A673 (cell line): ENCODE results near the gene NPAS1.

Experiments used
- EZH2 ChIP-seq: fragments of 200-600 bp; sonication (generic); IDR thresholded peaks from 2 replicates; pipeline ENCODE4 v1.6.1; 2017; ENCODE audit warnings: borderline replicate concordance, low read depth, mild to moderate bottlenecking, mixed read lengths, antibody characterized with exemption, low read length; ENCODE audit not compliant: poor library complexity, severe bottlenecking
- TF ChIP-seq, protein P1 (sequence below): fragments of 300-800, 200-600 bp; sonication (generic); conservative IDR thresholded peaks from 2 replicates; pipeline ENCODE4 v1.5.1; 2017; ENCODE audit warnings: low read depth, mild to moderate bottlenecking, antibody characterized with exemption, low read length, moderate library complexity, mixed read lengths

- TF ChIP-seq, protein P1, sequence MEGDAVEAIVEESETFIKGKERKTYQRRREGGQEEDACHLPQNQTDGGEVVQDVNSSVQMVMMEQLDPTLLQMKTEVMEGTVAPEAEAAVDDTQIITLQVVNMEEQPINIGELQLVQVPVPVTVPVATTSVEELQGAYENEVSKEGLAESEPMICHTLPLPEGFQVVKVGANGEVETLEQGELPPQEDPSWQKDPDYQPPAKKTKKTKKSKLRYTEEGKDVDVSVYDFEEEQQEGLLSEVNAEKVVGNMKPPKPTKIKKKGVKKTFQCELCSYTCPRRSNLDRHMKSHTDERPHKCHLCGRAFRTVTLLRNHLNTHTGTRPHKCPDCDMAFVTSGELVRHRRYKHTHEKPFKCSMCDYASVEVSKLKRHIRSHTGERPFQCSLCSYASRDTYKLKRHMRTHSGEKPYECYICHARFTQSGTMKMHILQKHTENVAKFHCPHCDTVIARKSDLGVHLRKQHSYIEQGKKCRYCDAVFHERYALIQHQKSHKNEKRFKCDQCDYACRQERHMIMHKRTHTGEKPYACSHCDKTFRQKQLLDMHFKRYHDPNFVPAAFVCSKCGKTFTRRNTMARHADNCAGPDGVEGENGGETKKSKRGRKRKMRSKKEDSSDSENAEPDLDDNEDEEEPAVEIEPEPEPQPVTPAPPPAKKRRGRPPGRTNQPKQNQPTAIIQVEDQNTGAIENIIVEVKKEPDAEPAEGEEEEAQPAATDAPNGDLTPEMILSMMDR, result no peak
- TF ChIP-seq EZH2, result no peak
These were observed 40.2 kb upstream of the NPAS1 start for GRCh38 chr19:46979126-46980105.
